ENCODE measurements around the gene LIF. TPM values are rescaled to one million over a fixed set of nuclear protein-coding genes. Genes with fewer than 3 reads are reported as not detected.
A peak's percentile ranks its signal among the peaks of the same experiment; 100 is the strongest.

The LIF gene
- total RNA-seq, 2 donors from 2014 or later, result 9.5 to 12.5 TPM

- no peak overlapping the region for H3K4me3 ChIP-seq
- H3K9ac ChIP-seq (ENCODE audit: low read depth in 2 of 2, low read length in 2 of 2), result no peak overlapping the region
- TF ChIP-seq, protein P1, sequence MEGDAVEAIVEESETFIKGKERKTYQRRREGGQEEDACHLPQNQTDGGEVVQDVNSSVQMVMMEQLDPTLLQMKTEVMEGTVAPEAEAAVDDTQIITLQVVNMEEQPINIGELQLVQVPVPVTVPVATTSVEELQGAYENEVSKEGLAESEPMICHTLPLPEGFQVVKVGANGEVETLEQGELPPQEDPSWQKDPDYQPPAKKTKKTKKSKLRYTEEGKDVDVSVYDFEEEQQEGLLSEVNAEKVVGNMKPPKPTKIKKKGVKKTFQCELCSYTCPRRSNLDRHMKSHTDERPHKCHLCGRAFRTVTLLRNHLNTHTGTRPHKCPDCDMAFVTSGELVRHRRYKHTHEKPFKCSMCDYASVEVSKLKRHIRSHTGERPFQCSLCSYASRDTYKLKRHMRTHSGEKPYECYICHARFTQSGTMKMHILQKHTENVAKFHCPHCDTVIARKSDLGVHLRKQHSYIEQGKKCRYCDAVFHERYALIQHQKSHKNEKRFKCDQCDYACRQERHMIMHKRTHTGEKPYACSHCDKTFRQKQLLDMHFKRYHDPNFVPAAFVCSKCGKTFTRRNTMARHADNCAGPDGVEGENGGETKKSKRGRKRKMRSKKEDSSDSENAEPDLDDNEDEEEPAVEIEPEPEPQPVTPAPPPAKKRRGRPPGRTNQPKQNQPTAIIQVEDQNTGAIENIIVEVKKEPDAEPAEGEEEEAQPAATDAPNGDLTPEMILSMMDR (IDR thresholded peaks at IDR 0.05), result no peak
- intact Hi-C loops (cut with DNase I), result no loop called here
- no peaks in the 10 kb centered on the region for H3K9me3 ChIP-seq
- H3K36me3 ChIP-seq, result no peaks in the 10 kb centered on the region
- no peak overlapping the region for H3K27ac ChIP-seq
- no peak for DNase-seq
- H3K27me3 ChIP-seq, result no peaks in the 10 kb centered on the region
- no peaks in the 10 kb centered on the region for H3K4me1 ChIP-seq
Measured at GRCh38 chr22:30206944-30207343, 39.6 kb downstream of the LIF start.

DNA sequence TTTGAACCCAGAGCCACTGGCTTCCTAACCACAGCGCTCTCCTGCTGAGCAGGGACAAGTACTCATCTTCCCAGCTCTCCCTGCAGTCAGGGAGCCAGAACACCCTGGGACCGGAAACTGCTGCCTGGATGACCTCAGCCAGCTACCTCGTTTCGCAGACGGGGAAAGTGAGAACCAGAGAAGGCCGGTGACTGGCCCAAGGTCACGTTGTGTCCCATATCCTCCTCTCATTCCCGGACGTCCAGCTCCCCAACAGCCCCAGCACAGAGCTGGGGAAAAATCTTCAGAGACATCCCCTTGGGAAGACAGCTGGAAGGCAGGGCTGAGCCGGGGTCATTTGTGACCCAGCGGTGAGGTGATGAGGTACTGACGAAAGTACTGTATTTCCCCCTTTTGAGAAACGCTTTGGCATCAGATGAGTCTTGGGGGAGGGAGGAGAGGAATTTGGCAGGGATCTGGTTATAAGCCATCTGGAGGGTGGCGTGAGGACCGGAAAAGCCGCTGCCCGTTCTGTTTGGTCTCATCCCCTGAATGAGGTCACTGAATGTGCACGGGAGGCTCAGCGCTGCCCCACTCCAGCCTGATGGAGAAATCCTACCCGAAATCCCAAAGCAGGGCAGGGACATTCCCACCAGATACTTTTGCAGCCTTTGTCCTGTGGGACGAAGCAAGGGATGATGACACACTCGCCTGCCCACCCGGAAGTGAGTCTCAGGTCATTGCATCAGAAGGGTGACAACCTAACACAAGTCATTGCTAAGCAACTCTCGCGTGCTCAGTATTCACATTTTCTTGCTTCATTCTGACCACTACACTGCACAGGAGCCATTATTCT lies 41.1 kb downstream of the LIF start:
- H3K4me1 ChIP-seq, result no peaks in the 10 kb centered on the region
- H3K27ac ChIP-seq, result no peak overlapping the region
- intact Hi-C loops (cut with DNase I), result no loop called here
- no peak for DNase-seq
- H3K27me3 ChIP-seq, result no peaks in the 10 kb centered on the region
- H3K36me3 ChIP-seq, result no peaks in the 10 kb centered on the region
- no peak overlapping the region for H3K9ac ChIP-seq (ENCODE audit: low read depth in 2 of 2, low read length in 2 of 2)
- H3K4me3 ChIP-seq, result no peak overlapping the region
- TF ChIP-seq, protein P1 (IDR thresholded peaks at IDR 0.05), result no peak
- H3K9me3 ChIP-seq, result no peaks in the 10 kb centered on the region

DNA sequence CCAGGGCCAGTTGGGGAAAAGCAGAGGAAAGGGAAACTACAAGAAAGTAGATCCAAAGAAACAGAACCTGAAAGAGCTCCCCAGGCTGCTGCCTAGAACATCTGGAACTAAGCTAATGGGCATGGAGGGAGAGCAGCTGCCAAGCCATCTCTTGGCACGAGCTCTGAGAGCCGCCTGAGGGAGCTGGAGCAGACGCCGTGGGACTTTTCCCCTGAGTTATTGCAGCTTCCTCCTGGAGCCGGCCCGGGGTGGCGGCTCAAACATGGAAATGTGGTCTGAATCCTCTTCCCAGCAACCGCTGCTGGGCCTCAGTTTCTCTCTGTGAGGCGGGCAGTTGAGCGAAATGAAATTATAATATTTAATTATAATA lies 41.8 kb downstream of the LIF start:
- no peaks in the 10 kb centered on the region for H3K4me1 ChIP-seq
- H3K27me3 ChIP-seq, result no peaks in the 10 kb centered on the region
- no peaks in the 10 kb centered on the region for H3K36me3 ChIP-seq
- no peak for DNase-seq
- intact Hi-C loops (cut with DNase I), result no loop called here
- no peak overlapping the region for H3K4me3 ChIP-seq
- H3K9me3 ChIP-seq, result no peaks in the 10 kb centered on the region
- no peak overlapping the region for H3K9ac ChIP-seq (ENCODE audit: low read depth in 2 of 2, low read length in 2 of 2)
- TF ChIP-seq, protein P1 (IDR thresholded peaks at IDR 0.05), result no peak
- H3K27ac ChIP-seq, result no peak overlapping the region

DNA sequence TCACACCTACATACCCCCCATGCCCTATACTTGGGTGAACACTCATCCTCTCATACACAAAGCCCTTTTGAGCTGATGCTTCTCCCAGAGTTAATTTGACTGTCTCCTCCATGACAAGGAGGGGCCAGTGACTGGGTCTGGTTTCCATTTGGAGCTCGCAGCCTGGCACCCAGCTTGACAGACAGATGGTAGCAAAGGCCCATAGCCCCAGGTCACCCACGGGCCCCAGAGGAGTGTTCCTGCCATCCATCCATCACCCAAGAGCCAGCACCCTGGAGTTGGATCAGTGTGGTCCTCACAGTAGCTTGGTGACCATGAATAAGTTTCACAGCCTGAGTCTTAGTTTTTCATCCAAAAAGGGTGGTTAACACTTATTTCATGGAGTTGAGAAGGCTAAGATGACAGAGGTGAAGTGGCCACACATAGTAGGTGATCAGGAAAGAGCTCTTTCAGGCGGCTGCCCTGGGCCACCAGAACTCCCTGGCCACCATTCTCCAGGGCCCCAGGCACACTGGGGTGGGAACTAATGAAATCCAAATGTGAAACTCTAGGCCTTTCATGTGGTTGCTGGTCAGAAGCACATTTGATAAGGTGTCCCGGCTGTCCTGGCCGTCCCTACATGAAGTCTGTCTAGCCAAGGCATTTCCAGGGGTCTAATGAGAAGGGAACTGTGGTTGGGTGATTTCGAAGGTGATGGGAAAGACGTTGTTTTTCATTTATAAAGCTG lies 42.4 kb downstream of the LIF start:
- TF ChIP-seq, protein P1 (IDR thresholded peaks at IDR 0.05), result no peak
- Histone ChIP-seq H3K27me3 (no peaks in the 10 kb centered on the region), H3K27ac (no peak overlapping the region), H3K4me3 (no peak overlapping the region), H3K4me1 (no peaks in the 10 kb centered on the region), H3K9ac (ENCODE audit: low read depth in 2 of 2, low read length in 2 of 2) (no peak overlapping the region), H3K9me3 (no peaks in the 10 kb centered on the region), H3K36me3 (no peaks in the 10 kb centered on the region)
- intact Hi-C loops (cut with DNase I), result no loop called here
- no peak for DNase-seq

- peak; percentile 75 for DNase-seq
- Histone ChIP-seq H3K36me3 (no peaks in the 10 kb centered on the region), H3K4me1 (no peaks in the 10 kb centered on the region), H3K4me3 (no peak overlapping the region), H3K27me3 (no peaks in the 10 kb centered on the region), H3K9me3 (no peaks in the 10 kb centered on the region), H3K9ac (ENCODE audit: low read depth in 2 of 2, low read length in 2 of 2) (peak overlapping the region in 1 of 2 donors; percentile 57), H3K27ac (peak overlapping the region; percentile 71)
- intact Hi-C loops (cut with DNase I), result no loop called here
- TF ChIP-seq, protein P1 (IDR thresholded peaks at IDR 0.05), result no peak
Measured at GRCh38 chr22:30202531-30203006, 44.0 kb downstream of the LIF start.
